GM21825 (cell line): ENCODE measurements around the gene A4GNT.
"Not testable (repeated sequence)": the region's sequence is repeated elsewhere in the genome, so short reads cannot be mapped to it uniquely, and the experiment has no call there.

Experiments used
- ATAC-seq: cut with Tn5 transposase; IDR thresholded peaks from one replicate; pipeline ENCODE4 v1.9.1; 2021; ENCODE audit warnings: mild to moderate bottlenecking, moderate library complexity; ENCODE audit not compliant: unreplicated experiment

The A4GNT gene

DNA sequence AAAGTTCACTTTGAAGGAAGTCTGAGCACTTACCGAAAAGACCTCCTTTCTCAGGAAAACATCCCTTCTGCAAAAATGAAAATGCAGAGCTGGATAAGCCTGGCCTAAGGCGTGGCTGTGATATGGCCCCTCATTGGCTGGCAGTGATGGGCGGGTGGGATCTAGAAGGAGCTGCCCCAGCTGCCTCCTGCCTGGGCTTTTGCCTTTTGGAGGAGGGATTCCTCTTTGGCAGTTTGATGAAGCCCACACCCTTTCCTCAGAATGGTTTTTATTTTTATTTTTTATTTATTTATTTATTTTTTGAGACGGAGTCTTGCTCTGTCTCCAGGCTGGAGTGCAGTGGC is 12.8 kb downstream of the A4GNT start:
- no peak for ATAC-seq

DNA sequence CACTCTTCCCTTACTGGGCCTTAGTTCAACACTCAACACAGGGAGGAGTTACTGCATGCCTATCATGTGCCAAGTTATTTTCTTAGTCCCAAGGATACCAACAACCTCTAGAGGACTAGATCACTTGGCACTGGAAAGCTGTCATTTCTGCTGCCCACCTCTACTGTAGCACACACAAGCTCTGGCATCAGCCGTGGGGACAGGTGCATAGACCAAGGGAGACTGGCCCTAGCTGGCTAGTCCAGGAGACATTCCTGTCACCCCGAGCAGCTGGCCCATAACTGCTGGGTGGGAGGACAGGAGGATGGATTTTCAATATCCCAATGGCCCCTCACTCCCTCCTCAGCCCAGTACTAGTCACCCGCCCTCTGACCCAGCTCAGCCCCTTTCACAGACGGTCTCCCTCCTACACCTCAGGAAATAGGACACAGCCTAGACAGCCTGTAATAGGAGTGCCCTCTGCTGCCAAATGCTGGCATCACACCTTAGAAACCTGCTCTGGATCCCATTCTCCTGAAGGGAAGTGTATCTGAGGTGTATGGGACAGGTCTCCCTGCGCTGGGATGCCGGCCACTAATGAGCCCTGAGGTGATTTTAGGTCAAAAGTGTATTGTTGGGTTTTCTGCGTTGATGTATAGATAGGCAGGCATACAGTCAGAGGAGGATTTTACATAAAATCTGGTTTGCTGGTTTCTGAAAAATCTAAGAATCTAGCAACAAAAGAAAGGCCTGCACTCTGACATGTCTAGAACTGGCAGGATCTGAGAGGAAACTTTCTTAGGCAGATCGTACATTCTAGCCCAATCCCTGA is 13.4 kb downstream of the A4GNT start:
- no peak for ATAC-seq

DNA sequence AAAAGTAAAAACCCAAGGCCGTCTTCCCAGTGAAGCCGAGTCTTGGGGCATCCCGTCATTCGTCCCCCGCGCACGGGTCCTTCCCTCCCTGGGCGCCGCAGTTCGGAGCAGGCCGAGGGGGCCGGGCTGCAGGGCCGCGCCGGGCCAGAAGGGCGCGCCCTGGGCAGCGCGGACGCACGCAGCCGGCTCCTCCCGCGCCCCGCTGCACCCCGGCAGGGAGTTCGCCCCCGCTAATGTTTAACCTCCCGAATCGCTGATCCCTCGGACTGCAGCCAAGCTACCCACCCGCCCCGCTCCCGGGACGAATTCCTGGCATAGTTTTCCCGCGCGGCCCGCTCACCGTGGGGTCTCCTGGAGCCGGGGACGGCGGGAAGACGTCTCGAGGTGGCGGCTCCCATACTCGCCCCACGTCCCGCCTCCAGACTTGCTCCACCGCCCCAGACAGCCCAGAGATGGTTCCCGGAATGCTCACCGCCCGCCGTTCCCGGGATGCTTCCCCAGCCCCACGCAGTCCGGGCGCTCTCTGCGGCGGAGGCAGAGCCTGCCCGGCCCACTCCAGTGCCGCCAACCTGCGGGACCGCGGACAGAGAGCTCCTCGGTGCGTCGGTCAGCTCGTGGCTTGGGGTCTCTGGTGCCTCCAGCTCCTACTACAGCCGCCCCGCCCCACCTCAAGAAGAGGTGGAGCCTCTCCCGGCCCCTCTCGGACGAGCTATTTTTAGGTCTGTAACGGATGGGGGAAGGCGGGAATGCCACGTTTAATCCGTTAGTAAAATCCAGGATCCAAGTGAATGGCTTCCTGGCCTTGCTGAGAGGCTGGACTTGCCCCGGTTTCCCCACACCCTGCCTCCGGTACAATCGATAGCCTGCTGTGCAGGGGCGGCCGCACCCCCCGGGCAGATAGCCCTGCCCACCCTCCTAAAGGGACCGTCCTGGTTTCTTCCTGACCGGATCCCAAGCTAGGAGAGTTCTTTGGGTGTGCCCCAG is 16.9 kb downstream of the A4GNT start, which contains the start of gene DZIP1L:
DZIP1L (minus strand) TSS at position 621 of the 984 bp plus-strand sequence. CDS start 11,637 bp downstream, outside the sequence.
- peak; percentile 89 for ATAC-seq

DNA sequence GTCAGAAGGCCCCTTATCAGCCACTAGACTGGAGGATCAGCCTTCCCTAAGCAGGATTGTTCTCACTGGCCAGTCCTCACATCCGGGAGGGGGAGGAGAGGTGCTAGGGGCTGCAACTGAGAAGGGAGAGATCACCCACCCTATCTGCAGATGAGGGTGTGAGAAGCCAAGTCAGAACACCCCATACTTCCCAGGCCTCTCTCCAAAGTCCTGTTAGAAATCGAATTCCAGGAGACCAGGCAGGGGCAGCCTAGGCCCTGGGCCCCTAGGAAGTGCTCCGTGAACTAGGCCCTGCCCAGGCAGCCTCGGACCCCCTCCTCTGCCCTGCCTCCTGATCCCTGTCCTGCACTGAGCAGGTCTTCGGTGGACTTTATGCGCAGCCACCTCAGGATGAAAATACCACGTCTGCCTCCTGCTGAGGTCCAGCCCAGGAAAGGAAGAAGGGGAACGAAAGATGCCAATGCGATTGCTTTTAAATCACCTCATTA is 17.7 kb downstream of the A4GNT start:
- no peak for ATAC-seq

DNA sequence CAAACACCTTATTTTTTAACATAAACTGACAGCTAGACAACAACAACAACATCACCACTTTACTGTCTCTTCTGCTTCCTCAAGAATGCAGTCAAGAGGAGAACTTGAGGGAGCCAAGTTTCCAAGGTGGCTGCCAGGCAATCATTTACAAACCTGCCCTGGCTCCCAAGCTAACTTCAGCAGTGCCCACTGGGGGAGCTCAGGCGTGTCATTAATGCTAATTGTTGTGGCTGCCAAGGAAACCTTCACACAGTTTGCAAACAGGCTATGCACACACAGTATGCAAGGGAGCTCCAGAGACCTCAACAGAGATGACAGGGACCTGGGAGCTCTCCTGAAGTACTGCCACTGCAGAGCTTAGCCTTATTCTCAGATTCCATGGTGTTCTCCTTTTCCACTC is 18.9 kb downstream of the A4GNT start:
- ATAC-seq = no peak

DNA sequence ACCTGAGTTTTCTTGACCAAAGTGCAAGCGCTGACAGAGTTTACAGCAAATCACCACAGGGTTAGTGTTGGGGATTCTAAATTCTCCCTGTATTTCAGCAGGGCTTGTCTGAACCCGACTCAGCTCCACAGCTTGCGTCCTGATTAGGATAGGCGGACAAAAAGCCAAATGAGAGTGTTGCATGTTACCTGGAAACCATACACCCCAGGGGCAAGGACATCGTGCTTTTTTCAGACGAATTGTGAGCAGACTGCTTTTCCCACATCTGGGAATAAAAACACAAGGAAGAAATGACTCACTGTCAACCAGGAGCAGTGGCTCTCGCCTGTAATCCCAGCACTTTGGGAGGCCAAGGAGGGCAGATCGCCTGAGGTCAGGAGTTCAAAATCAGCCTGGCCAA is 19.8 kb downstream of the A4GNT start:
- ATAC-seq = no peak

DNA sequence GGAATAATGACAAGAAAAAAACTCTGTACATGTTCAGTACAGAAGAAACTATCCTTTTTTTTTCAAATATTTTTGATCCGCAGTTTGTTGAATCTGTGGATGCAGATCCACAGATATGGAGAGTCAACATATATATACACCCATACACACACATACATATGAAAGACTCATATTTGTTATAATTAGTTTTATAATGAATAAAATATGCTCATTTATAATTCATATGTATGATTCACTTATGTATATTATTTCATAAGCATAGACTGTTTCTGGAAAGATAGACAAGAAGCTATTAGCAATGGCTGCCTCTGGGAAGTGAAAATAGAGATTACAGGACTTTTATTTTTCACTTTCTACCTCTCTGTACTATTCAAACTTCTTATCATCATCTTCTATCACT is 26.6 kb downstream of the A4GNT start:
- no peak for ATAC-seq

DNA sequence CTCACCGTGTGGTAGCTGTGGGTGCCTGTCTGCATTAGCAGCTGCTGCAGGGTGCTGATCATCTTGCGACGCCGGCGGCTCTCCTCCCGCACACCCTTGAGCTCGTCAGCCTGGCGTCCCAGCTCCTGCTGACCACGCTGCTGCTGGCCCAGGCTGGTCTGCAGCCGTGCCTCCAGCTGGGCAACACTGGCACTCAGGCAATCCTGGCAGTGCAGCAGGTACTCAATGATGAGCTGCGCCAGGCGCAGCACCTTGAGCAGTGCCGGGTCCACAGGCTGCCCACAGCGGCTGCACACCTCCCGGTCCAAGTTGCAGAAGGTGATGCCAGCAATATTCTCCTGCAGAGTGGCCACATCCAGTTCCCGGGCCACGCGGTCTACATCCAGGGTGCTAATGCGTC is 28.7 kb downstream of the A4GNT start:
- no peak for ATAC-seq

DNA sequence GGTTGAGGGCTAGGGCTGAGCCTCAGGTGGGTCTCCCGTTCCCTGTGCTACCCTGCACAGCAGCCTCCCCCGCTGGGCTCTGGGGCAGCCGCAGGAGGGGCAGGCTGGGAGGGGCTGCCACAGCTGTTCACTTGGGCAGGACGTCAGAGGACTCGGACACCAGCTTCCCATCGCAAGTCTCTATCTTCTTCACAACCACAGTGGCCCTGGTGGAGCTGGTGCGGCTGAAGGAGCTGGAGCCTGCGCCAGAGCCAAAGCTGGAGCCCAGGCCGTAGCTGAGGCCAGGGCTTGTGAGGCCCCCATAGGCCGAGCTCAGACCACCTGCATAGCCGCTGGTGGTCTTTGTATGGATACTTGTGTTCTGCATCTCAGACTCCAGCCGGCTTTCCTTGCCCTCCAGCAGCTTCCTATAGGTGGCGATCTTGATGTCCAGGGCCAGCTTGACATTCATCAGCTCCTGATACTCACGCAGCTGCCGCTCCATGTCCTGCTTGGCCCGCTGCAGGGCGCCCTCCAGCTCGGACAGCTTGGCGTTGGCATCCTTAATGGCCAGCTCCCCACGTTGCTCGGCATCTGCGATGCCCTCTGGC is 30.7 kb downstream of the A4GNT start:
- not testable (repeated sequence) for ATAC-seq

DNA sequence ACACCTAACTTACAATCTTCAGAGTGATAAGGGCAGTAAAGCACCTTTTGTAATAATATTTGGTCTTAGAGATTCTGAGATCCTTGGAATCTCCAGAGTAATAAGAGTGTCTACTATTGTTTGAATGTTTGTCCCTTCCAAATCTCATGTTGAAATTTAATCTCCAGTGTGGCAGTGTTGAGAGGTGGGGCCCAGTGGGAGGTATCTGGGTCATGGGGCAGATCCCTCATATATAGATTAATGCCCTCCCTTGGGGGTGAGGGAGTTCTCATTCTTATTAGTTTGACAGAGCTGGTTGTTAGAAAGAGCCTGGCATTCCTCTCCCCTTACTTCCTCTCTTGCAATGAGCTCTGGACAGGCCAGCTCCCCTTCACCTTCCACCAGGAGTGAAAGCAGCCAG is 32.8 kb downstream of the A4GNT start:
- no peak for ATAC-seq

DNA sequence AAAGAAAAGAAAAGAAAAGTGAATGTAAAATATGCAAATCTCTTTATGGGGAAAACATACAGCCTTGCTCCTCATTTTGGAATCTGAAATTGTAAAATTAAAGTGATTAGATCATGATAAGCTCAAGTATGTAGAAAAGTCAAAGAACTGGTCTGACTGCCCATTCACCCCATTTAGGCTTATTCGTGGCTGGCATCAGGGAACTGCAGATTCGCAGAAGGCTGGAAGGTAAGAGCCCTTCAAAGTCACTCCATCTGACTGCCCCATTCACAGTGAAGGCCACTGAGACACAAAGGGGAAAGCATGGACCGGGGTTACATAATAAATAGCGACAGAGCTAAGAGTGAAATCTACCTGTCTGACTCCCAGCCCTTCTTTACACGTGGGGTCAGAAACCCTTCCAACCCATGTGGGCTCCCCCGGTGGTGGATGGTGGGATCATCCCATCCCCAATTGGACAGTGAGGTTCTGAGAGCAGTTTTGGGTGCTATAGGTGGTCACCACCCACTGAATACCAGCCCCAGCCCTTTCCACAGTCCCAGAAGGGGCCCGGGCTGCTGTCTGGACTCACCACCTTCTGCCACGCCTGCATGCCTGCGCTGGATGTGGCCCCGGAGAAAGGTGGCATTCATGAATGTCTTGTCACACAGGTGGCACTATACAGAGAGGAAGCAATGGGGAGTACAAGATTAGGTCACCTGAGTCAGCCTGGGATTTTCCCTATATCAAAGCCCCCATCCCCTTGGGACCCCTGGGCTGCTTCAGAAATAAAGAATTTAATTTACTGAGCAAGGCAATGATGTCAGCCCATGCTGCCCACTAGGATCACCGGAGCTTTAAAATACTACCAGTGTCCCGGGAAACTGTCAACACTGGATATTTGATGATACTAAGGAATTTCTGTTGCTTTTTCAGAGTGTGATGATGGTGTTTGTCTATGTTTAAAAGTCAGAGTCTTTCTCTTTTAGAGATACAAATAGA is 34.7 kb downstream of the A4GNT start:
- no peak for ATAC-seq

DNA sequence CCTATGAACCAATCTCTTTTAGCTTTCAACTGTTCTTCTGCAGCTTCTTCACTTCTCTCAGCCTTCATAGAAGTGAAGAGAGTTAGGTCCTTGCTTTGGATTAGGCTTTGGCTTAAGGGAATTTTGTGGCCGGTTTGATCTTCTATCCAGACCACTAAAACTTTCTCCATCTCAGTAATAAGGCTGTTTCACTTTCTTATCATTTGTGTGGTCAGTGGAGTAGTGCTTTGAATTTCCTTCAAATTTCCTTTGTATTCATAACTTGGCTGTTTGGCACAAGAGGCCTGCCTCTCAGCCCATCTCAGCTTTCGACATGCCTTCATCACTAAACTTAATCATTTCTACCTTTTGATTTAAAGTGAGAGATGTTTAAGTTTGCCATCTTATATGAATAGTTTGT is 38.5 kb downstream of the A4GNT start:
- no peak for ATAC-seq

DNA sequence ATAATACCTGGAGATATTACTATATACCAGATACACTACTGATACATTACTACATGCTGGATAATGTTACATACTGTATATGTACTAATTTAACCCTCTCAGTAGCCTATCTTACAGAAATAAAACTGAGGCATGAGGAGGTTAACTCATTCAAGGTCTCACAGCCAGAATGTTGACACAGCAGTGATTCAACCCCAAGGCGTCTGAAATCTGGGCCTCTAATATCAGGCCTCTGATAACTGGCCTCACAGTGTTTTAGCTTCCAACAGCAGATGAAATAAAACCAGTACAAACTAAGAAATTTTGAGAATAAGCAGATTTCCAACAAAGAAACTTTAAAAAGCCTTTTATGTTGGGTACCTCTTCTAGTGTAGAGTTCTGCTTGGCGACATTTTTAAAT is 40.2 kb downstream of the A4GNT start:
- no peak for ATAC-seq

DNA sequence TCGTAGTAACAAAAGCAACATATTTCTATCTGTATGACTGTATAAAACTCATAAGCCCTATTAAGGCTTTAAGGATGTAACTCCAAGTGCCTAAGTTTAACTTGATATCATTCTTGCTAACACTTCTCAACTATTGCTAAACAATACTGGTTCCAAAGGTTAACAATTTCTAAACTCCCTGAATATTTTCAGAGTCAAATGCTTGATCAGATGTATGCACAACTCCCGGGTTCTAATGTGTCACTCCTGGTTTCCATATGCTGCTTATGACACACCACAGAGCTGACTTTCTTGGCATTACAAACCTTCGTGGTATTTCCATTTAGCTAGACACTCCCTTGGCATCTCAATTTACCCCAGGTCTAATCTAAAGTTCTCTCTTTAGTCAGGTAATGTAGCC is 43.1 kb downstream of the A4GNT start:
- ATAC-seq = no peak

DNA sequence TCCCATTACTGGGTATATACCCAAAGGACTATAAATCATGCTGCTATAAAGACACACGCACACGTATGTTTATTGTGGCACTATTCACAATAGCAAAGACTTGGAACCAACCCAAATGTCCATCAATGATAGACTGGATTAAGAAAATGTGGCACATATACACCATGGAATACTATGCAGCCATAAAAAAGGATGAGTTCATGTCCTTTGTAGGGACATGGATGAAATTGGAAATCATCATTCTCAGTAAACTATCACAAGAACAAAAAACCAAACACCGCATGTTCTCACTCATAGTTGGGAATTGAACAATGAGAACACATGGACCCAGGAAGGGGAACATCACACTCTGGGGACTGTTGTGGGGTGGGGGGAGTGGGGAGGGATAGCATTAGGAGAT is 46.4 kb downstream of the A4GNT start:
- not testable (repeated sequence) for ATAC-seq

DNA sequence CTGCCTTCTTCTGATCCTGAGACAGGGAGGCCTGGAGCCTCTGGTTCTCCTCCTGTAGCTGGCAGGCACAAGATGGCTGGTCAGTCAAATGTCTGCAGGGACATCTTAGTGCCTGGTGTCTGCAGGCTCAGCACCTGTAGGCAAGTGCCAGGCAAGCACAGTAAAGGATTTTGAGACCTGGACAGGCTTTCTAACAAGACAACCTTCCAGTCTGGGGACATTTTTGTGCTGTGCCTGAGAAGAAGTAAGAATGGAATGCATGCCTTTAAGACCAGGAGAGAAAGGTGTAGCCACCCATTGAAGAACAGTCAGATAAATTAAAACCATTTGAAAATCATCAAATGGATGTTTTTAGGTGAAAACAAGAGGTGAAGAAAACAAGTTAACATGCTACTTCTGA is 48.0 kb downstream of the A4GNT start:
- no peak for ATAC-seq

DNA sequence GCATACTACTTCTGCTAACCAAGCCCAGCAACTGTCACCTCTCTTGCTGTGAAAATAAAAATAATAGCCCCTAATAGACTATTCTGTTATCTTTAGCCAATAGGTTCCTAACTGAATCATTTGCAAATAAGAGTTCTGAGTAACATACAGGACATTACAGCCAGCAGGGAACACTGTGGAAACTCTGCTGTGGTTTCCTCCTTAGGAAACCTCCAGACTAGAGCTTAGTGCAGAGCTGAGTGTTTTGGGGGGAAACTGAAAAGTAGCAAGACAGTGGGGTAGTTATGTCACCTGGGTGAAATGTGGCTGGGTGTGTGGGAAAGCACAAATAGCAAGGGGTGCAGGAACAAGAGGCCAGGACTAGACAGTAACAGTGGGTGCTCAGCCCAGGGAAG is 49.2 kb downstream of the A4GNT start:
- ATAC-seq = no peak

DNA sequence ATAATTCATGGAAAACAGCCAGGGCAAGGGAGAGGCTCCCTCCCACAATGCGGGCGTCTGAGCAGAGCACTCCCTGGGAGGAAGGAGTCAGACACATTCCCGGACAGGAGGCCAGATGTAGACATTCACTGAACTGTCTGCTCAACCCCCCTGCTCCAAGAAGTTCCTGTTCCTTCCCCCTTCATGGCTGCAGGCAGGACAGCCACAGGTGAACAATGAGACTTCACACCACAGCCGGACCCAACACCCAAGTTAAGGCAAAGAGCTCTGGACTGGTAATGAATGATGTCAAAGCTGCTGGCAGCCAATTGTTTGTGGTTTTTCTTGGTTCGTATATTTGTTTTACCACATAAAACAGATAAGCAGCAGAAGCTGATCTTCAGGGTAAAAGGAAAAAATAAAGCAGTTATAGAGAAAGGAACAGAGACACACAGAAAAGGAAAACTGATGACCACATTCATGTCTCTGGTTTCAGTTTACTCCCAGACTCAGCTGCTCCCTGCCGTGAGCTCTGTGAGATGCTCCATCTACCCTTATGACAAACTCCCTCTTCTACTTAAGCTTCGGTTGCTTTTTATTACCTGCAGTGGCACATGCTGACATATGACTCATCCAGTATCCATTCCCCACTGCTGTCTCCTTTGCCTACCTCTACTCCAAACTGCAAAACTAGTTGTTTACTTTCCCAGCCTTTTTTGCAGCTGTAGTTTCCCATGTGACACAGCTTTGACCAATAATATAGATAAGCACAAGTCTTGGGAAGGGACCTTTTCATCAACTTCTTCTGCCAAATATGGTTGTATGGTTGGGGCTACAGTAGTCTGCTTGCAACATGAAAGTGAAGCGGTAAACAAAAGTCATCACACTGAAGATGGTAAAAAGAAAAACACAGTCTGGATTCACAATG is 49.9 kb downstream of the A4GNT start:
- ATAC-seq = no peak
